ENCODE measurements around the gene PFN1. TPM values are rescaled to one million over a fixed set of nuclear protein-coding genes. Genes with fewer than 3 reads are reported as not detected.

PFN1 gene
- total and polyA plus RNA-seq, 2 donors (not counting 3 experiments of a cell fraction or from before 2014, with no cell fraction given), result 1,191 to 1,577 TPM

DNA sequence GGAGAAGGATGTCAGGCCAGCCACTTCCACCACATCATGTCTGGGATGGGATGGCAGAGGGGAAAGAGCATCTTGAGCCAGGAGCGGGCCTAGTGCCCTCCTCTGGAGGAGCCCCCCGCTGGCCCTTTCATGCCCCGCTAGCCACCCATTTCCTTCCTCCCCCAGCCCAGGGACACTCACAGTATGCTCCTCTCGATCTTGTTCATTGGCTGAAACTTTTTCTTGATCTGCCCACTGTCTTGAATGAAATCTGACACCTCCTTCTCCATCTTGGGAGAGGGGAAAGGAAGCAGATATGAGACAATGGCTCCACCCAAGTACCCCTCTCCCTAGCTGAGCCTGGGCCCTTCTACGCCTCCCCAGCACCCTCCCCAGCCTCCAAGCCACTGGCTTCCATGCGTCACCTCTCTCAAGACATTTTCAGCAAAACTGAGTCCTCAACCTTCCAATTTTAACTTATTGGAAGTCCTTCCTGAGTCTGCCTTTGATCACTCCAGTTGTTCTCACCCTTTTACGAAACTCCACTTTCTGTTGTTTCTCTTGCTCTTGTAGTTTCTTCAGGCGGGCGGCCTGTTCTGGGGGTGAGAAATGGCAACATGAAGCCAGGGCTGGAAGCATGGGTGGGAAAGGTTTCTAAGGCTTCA lies 12.1 kb upstream of the PFN1 start:
- ChIA-PET POLR2A (no interaction called here), CTCF (interaction anchor here (1.0 kb wide), 1 partner anchor 51 kb away, joined by 4 read pairs; no protein-coding TSS in a partner anchor)
- Histone ChIP-seq H2AFZ (ENCODE audit: low read depth, low read length) (no peak overlapping the region), H3K27ac (ENCODE audit: insufficient read depth, low read depth, low read length) (no peak overlapping the region), H3K4me1 (ENCODE audit: control insufficient read depth, extremely low read depth, insufficient read depth, low read length) (no peaks in the 10 kb centered on the region), H3K9me1 (replicated peaks; ENCODE audit: control insufficient read depth, extremely low read depth, insufficient read depth, low read length) (no peaks in the 10 kb centered on the region), H3K4me3 (replicated peaks in 1 of 3; ENCODE audit: insufficient read depth in 1 of 3, low read depth in 1 of 3, low read length in 3 of 3) (no peak overlapping the region), H3K79me2 (ENCODE audit: control insufficient read depth, insufficient read depth, low read length) (peaks cover 3% of the 10 kb centered on the region), H3K9ac (replicated peaks; ENCODE audit: extremely low read depth, insufficient read depth, low read length) (no peak overlapping the region), H3K9me3 (replicated peaks; ENCODE audit: control insufficient read depth, insufficient read depth, low read length) (no peaks in the 10 kb centered on the region), H4K20me1 (replicated peaks; ENCODE audit: control insufficient read depth, extremely low read depth, insufficient read depth, low read length) (no peaks in the 10 kb centered on the region), H3K36me3 (ENCODE audit: control insufficient read depth in 2 of 2, extremely low read depth in 1 of 2, insufficient read depth in 2 of 2, low read length in 2 of 2) (peaks cover 2 to 7% of the 10 kb centered on the region in 2 experiments), H3K4me2 (ENCODE audit: insufficient read depth, low read length) (no peak overlapping the region), H3K27me3 (ENCODE audit: control insufficient read depth in 2 of 2, insufficient read depth in 2 of 2, low read length in 2 of 2) (no peaks in the 10 kb centered on the region)
- no TSS peak for BruUV-seq (replicated peaks)
- intact Hi-C loops (cut with micrococcal nuclease) (no loop called here), dilution Hi-C loops (cut with MboI; ENCODE audit: extremely low pct_ligation_motif_present, low sequenced_read_pairs) (no loop called here)
- FAIRE-seq (no peak), DNase-seq (ENCODE audit: low read depth, low spot score) (no peak)
- TF ChIP-seq POLR2A (IDR thresholded peaks at IDR 0.05; ENCODE audit: low read depth, low read length), result no peak

DNA sequence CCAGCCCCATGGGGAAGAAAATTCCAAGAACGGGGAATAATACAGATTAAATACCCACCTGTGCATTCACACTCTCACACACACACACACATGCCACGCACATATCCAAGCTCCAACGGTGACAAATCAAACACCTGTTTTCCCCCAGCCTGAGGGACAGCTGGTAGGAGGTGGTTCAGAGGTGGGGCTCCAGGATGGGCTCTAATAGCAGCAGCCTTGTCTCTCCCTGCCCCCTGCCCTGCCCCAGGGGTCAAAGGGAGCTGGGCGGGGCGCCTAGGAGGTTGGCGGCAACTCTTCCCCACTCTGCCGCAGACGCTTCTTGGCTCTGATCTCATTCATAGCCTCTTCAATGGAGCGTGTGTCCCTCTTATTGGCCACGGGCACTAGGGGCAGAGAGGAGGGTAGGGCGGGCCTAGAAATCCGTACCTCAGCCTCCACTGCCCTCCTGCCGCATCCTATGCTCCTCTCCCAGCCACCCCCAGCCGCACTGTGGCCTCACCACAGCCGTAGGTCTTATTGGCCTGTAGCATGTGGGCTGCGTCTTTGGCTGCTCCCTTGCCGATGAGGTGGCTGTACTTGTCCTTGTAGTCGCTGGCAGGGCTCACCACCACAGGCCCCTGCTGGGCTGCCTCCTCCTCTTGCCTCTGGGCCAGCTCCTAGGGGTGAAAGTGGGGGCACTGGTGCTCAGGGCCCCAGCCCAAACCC lies 11.1 kb upstream of the PFN1 start:
- Histone ChIP-seq H3K4me3 (replicated peaks in 1 of 3; ENCODE audit: insufficient read depth in 1 of 3, low read depth in 1 of 3, low read length in 3 of 3) (no peak overlapping the region), H3K27me3 (ENCODE audit: control insufficient read depth in 2 of 2, insufficient read depth in 2 of 2, low read length in 2 of 2) (no peaks in the 10 kb centered on the region), H3K4me2 (ENCODE audit: insufficient read depth, low read length) (no peak overlapping the region), H3K4me1 (ENCODE audit: control insufficient read depth, extremely low read depth, insufficient read depth, low read length) (no peaks in the 10 kb centered on the region), H4K20me1 (replicated peaks; ENCODE audit: control insufficient read depth, extremely low read depth, insufficient read depth, low read length) (no peaks in the 10 kb centered on the region), H3K9ac (replicated peaks; ENCODE audit: extremely low read depth, insufficient read depth, low read length) (no peak overlapping the region), H3K9me3 (replicated peaks; ENCODE audit: control insufficient read depth, insufficient read depth, low read length) (no peaks in the 10 kb centered on the region), H3K9me1 (replicated peaks; ENCODE audit: control insufficient read depth, extremely low read depth, insufficient read depth, low read length) (no peaks in the 10 kb centered on the region), H3K27ac (ENCODE audit: insufficient read depth, low read depth, low read length) (no peak overlapping the region), H2AFZ (ENCODE audit: low read depth, low read length) (no peak overlapping the region), H3K36me3 (ENCODE audit: control insufficient read depth in 2 of 2, extremely low read depth in 1 of 2, insufficient read depth in 2 of 2, low read length in 2 of 2) (peaks cover 0 to 7% of the 10 kb centered on the region in 2 experiments), H3K79me2 (ENCODE audit: control insufficient read depth, insufficient read depth, low read length) (no peaks in the 10 kb centered on the region)
- POLR2A ChIA-PET, result no interaction called here
- CTCF ChIA-PET, result interaction anchor here (1.0 kb wide), 1 partner anchor 50 kb away, joined by 4 read pairs; no protein-coding TSS in a partner anchor
- dilution Hi-C loops (cut with MboI; ENCODE audit: extremely low pct_ligation_motif_present, low sequenced_read_pairs) (no loop called here), intact Hi-C loops (cut with micrococcal nuclease) (no loop called here)
- TF ChIP-seq FOS (IDR thresholded peaks at IDR 0.05; ENCODE audit: borderline replicate concordance, insufficient read depth, low read length), result no peak
- TF ChIP-seq, protein P1, sequence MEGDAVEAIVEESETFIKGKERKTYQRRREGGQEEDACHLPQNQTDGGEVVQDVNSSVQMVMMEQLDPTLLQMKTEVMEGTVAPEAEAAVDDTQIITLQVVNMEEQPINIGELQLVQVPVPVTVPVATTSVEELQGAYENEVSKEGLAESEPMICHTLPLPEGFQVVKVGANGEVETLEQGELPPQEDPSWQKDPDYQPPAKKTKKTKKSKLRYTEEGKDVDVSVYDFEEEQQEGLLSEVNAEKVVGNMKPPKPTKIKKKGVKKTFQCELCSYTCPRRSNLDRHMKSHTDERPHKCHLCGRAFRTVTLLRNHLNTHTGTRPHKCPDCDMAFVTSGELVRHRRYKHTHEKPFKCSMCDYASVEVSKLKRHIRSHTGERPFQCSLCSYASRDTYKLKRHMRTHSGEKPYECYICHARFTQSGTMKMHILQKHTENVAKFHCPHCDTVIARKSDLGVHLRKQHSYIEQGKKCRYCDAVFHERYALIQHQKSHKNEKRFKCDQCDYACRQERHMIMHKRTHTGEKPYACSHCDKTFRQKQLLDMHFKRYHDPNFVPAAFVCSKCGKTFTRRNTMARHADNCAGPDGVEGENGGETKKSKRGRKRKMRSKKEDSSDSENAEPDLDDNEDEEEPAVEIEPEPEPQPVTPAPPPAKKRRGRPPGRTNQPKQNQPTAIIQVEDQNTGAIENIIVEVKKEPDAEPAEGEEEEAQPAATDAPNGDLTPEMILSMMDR (IDR thresholded peaks at IDR 0.05; ENCODE audit: extremely low read depth in 1 of 2, insufficient read depth in 1 of 2, low read depth in 1 of 2, low read length in 2 of 2), result no peak
- TF ChIP-seq EZH2 (IDR thresholded peaks at IDR 0.05; ENCODE audit: borderline replicate concordance, low read depth, low read length, severe bottlenecking), result no peak
- no peak for TF ChIP-seq POLR2AphosphoS5 (IDR thresholded peaks at IDR 0.05; ENCODE audit: insufficient read depth, low read depth, low read length)
- TF ChIP-seq POLR2A (IDR thresholded peaks at IDR 0.05; ENCODE audit: low read depth, low read length), result no peak
- TF ChIP-seq JUN (IDR thresholded peaks at IDR 0.05; ENCODE audit: borderline replicate concordance, insufficient read depth, insufficient read length, low read depth), result no peak
- TF ChIP-seq MAX (IDR thresholded peaks at IDR 0.05; ENCODE audit: insufficient read depth, insufficient read length), result no peak
- TF ChIP-seq MYC (IDR thresholded peaks at IDR 0.05; ENCODE audit: low read depth, low read length), result no peak
- no peak for TF ChIP-seq GATA2 (IDR thresholded peaks at IDR 0.05; ENCODE audit: insufficient read depth, insufficient read length, low read depth, low read length)
- TSS peak; percentile 63 for BruUV-seq (replicated peaks)
- DNase-seq (ENCODE audit: low read depth, low spot score), result no peak
- no peak for FAIRE-seq

Measured in endothelial cell of umbilical vein (primary cell).